T follicular helper cell (primary cell): ENCODE data around the gene CDH3.
"Not testable (repeated sequence)": the region's sequence is repeated elsewhere in the genome, so short reads cannot be mapped to it uniquely, and the experiment has no call there.

Source experiments
- DNase-seq: peaks from one replicate; pipeline ENCODE4 v3.0.0-alpha.2; 2020; ENCODE audit warnings: low read depth

CDH3 gene

DNA sequence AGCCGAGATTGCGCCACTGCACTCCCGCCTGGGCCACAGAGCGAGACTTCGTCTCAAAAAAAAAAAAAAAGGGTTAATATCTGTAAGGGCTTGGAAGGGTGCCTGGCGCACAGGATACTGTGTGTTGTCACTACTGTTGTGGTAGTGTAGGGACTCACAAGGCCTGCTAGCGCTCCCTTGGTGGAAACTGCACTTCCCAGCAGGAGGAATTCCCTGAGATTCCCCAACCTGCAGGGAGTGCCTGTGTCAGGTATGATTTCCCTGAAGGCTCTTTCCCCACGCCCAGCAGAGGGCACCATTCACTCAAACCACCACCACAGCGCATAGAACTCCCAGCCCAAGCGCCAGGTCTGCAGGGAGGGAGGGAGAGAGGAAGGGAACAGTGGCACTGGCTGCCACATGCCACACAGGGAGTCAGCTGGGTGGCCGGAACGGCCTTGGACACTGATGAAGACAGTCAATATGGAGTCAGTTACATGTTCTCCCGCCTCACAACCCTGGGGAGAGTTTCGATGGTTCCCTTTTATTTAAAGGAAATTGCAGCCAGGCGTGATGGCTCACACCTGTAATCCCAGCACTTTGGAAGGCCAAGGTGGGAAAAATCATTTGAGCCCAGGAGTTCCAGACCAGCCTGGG, 59.2 kb downstream of the CDH3 start:
- DNase-seq, result peak; percentile 11

- DNase-seq, result no peak
These were observed 62.4 kb downstream of the CDH3 start for GRCh38 chr16:68707340-68708152.

DNA sequence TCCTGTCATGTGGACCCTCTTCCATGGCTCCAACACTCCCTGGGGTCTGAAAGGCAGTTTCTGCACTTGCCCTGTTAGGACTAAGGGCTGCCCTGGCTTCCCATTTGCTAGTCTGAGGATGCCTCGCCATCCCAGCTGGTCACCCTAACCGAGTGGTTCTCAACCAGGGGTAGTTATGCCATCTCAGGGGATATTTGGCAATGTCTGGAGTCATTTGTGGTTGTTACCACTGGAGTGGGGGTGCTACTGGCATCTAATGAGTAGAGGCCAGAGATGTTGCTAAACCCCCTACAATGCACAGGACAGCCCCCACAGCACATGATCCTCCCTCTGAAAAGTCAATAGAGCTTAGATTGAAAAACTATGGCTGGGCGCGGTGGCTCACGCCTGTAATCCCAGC, 65.1 kb downstream of the CDH3 start:
- no peak for DNase-seq

GRCh38 chr16:68711421-68712139, 66.5 kb downstream of the CDH3 start:
- no peak for DNase-seq

- no peak for DNase-seq
These were observed 68.3 kb downstream of the CDH3 start for GRCh38 chr16:68713361-68713760.

- no peak for DNase-seq
These were observed 70.4 kb downstream of the CDH3 start for GRCh38 chr16:68715471-68715870.

DNA sequence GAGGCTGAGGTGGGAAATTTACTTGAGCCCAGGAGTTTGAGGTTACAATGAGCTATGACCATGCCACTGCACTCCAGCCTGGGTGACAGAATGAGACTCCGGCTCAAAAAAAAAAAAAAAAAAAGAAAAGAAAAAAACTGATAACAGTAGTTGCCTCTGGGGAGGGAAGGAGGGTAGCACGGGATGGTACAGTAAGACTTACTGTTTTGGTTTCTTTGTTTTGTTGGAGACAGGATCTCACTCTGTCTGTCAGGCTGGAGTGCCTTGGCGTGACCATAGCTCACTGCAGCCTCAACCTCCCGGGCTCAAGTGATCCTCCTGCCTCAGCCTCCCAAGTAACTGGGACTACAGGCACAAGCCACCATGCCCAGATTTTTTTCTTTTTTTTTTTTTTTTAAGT, 71.4 kb downstream of the CDH3 start:
- DNase-seq, result not testable (repeated sequence)

GRCh38 chr16:68717684-68718083, 72.6 kb downstream of the CDH3 start:
- no peak for DNase-seq

DNA sequence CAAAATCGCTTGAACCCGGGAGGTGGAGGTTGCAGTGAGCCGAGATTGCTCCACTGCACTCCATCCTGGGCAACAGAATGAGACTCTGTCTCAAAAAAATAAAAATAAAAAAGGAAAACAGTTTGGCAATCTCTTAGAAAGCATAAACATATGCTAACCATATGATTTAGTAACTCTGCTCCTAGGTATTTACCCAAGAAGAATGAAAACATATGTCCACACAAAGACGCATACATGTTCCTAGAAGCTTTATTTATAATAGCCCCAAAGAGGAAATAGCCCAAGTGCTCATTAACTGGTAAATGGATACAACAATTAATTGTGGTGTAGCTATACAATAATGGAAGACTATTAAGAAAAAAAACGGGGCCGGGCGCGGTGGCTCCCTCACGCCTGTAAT, 73.5 kb downstream of the CDH3 start:
- DNase-seq, result no peak

DNA sequence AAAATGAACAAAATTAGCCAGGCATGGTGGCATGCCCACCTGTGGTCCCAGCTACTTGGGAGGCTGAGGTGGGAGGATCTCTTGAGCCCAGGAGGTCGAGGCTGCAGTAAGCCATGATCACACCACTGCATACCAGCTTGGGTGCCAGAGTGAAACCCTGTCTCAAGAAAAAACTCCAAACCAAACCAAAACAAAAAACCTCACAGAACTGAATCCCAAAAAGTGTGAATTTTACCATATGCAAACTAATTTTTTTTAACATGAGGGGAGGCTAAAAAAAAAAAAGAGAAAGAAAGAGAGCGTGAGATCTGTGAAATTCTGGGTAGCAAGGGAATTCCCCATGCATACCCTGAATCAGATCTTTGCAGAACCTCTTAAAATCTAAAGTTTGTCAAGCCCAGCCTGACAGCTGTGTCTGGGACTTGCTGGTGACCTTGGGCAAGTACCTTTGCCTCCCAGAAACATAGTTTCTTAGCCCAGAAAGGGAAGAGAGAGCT, 74.9 kb downstream of the CDH3 start:
- DNase-seq, result no peak

GRCh38 chr16:68722119-68723024, 77.3 kb downstream of the CDH3 start:
- DNase-seq, result no peak

DNA sequence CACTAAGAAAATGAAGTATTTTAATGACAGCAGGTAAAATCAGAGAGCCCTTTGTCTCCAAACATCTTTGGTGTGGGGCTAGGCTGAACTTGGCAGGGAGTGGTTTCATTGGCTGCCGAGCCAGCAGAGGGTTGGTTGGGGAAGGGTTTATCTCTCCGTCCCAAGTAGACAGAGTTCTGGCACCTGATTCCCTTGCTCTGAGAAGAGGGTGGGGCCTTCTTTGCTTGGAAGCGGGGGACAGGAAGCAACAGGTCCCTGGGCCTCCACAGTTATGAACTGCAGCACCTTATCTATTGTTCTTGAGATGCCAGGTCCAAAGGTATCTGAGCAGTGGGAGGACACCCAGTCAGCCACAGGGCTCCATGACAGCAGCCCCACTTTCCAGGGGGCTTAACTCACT, 79.7 kb downstream of the CDH3 start:
- DNase-seq, result no peak

GRCh38 chr16:68728523-68728922, 83.4 kb downstream of the CDH3 start:
- DNase-seq, result no peak

- DNase-seq, result no peak
These were observed 86.5 kb downstream of the CDH3 start for GRCh38 chr16:68731637-68732036.

DNA sequence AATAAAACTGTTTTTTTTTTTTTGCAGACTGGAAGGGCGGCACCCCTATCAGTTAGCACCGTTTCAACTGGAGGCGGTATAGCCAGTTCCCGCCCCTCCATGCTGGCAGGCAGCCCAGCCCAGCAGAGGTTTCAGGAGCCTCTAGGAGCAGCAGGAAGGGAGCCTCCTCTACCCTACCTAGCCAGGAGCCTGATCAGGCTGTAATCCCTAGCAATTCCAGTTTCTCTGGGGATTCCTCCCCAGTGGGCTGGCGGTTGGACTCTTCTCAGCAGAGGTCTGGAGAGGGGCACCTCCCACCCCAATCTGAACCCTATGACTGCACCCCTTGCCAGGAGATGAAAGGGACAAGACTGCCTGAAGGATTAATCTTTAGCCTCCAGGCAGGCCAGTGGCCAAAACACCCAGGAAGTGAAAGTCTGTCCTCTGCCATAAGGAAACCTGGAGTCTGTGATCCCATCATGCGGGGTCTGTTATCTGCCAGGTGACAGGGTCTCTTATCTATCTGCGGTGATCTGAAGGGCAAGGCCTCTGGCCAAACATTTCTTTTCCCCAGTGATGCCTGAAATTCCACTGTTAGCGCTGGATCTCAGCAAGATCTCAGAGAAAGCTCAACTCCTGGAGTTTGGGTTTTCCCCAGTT, 87.1 kb downstream of the CDH3 start:
- no peak for DNase-seq

- DNase-seq, result no peak
These were observed 87.8 kb downstream of the CDH3 start for GRCh38 chr16:68732741-68733399.

GRCh38 chr16:68733570-68733969, 88.5 kb downstream of the CDH3 start:
- no peak for DNase-seq

DNA sequence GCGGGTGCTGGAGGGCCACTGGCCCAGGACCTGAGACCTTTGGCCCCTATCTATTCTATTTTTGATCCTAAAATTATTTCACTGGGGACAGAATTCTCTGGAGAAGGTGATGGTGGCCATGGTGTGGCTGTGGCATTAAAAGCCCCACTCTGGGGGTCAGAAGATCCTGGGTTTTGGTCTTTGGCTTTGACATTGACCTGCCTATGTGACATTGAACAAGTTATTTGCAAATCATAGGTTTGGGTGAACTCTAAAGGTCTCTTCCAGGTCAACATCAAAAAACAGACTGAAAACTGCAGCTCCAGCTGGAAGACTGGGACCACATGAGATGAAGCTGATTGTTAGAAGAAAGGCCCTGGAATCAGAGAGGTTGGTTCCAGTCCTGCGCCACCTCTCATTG, 89.7 kb downstream of the CDH3 start:
- no peak for DNase-seq

GRCh38 chr16:68736561-68736960, 91.5 kb downstream of the CDH3 start:
- DNase-seq, result no peak

- no peak for DNase-seq
These were observed 92.1 kb downstream of the CDH3 start, which contains the start of gene CDH1 for GRCh38 chr16:68737046-68737729. TSS of gene CDH1 (plus strand) at chr16:68737292. CDS start at chr16:68737416, 124 bp downstream.
